HG02981 (cell line): ENCODE data around the gene MARCHF10.

Experiments
- ATAC-seq: cut with Tn5 transposase; IDR thresholded peaks from one replicate; pipeline ENCODE4 v1.9.1; 2021; ENCODE audit warnings: mild to moderate bottlenecking, moderate library complexity; ENCODE audit not compliant: unreplicated experiment

MARCHF10 gene

DNA sequence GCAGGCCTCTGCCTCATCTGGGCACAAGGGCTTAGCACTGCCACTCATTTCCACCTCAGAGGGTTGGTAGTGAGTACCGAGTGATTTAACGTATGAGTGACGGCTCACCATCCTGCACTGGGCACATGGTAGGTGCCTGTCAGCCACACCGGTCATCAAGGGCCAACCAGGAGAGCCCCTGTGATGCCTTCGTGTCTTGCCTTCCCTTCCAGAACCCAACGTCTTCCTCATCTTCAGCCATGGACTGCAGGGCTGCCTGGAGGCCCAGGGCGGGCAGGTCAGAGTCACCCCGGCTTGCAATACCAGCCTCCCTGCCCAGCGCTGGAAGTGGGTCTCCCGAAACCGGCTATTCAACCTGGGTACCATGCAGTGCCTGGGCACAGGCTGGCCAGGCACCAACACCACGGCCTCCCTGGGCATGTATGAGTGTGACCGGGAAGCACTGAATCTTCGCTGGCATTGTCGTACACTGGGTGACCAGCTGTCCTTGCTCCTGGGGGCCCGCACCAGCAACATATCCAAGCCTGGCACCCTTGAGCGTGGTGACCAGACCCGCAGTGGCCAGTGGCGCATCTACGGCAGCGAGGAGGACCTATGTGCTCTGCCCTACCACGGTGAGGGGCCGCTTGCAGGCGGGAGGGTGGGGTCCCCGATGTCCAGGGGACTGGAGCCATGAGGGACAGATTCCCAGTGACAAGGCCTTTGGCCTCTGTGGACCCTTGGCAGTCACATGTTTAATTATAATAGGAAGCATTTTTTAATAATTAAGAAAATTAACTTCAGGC is 143.6 kb downstream of the MARCHF10 start:
- no peak for ATAC-seq

- no peak for ATAC-seq
Measured at GRCh38 chr17:62663304-62663703, 144.8 kb downstream of the MARCHF10 start.

GRCh38 chr17:62662855-62663254 is 145.3 kb downstream of the MARCHF10 start:
- ATAC-seq: no peak

DNA sequence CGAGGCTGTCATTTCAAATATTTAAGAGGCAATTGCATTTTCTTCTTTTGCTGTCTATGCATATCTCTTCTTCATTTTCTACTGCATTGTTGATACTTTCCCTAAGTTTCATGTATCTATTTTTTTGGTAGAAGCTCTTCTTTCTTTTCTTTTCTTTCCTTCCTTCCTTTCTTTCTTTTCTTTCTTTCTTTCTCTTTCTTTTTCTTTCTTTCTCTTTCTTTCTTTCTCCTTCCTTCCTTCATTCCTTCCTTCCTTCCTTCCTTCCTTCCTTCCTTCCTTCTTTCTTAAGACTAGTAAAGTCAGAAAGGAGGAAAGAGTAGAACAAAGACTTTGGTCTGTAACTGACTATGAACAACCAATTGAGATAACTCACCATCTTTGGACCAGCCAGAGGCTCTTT is 146.8 kb downstream of the MARCHF10 start:
- no peak for ATAC-seq

DNA sequence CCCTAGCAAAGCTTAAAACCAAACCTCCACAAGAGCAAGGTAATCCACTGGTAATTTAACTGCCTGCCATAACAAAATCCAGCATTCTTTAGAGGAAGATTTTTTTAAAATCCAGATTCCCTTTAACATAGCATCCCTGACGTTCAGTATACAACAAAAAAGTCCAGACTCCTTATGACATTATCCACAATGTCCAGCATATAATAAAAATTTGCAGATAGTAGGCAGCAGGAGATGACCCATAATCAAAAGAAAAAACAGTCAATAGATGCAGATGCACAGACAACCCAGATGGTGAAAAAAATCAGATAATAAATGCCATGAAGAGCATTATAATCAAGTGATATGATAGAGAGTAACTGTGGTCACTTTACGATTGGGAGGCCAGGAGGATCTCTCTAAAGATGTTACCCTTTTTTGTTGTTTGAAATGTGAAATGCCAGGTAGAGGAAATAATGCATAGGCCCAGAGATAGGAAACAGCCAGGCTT is 147.4 kb downstream of the MARCHF10 start:
- no peak for ATAC-seq

- no peak for ATAC-seq
Measured at GRCh38 chr17:62658136-62658920, 149.8 kb downstream of the MARCHF10 start.

DNA sequence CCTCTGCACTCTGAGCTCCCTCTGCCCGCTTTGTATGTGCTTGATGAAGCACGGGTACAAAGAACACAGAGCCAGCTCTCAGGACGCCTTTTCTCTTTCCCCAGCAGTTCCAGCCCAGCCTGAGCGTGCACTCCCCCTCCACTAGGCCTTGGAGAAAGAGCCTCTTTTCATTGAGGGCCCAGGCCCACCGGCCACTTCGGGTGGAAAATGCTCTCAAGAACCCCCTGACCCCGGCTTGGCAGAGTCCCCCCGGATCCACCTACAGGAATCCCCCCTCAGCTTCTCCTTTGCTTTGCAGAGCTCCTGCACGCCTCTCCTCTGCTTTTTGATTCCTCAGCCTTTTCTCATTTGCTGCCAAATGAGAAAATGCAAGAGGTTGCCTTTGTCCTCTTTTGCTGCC is 150.4 kb downstream of the MARCHF10 start:
- ATAC-seq: no peak

- no peak for ATAC-seq
Measured at GRCh38 chr17:62657145-62657665, 150.9 kb downstream of the MARCHF10 start.

GRCh38 chr17:62656446-62656845 is 151.7 kb downstream of the MARCHF10 start:
- no peak for ATAC-seq

DNA sequence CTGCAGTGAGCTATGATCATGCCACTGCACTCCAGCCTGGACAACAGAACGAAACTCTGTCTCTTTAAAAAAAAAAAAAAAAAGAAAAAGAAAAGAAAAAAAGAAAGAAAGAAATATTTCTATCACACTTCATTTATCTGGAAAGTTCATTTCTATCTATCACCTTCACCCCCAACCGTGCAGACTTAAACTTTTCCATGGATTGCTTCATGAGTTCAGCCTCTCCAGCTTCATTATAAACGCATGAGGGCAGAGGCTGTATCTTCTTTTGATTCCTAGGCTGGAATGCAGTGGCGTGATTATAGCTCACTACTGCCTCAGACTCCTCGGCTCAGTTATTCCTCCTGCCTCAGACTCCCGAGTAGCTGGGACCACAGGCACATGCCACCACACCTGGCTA is 152.5 kb downstream of the MARCHF10 start:
- ATAC-seq: no peak

- no peak for ATAC-seq
Measured at GRCh38 chr17:62653826-62654761, 154.0 kb downstream of the MARCHF10 start.

DNA sequence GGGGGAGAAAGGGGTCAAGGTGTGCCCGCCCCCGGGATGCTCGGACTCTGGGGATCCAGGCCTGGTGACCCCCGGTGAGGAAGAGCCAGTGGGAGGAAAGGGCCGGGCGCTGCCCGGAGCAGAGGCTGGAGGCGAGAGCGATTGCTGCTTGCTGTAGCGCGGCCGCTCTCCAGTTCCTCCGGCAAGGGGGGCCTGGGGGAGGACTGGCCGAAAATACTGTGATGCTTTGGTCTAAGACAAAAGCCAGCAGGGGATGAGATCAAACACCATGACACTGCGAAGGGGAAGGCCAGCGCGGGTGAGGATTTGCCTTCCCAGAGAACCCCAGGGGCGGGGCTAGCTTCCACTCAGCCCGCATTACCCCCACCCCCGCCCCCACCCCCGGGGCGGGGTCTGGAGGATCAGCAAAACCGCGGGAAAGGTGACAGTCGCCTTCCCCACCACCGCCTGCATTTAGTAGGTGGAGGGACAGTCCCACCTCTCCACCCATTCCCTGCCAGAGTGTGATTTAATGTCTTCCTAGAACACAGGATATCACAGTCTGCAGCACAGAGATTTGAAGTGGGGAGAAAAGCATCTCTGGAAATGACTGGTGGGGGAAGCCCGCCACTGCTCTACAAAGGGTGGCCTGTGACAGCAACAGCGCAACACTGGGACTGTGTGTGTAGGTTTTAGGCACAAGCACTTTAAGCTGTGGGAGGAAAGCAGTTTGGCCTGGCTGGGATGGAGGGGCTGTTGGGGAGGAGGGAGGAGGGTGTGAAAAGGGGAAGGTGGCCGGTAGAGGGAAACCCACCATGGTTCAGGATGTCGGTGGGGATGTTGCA is 154.9 kb downstream of the MARCHF10 start:
- peak; percentile 89 for ATAC-seq

GRCh38 chr17:62652251-62653001 is 155.7 kb downstream of the MARCHF10 start:
- no peak for ATAC-seq
